Stromal cell of bone marrow (primary cell): ENCODE results near the gene TAF1B.

Source experiments
- DNase-seq: peaks from one replicate; pipeline ENCODE4 v3.0.0-alpha.2; 2012; ENCODE audit warnings: low read depth

TAF1B gene

GRCh38 chr2:9967053-9967775 is 123.9 kb downstream of the TAF1B start:
- DNase-seq: peak; percentile 29

DNA sequence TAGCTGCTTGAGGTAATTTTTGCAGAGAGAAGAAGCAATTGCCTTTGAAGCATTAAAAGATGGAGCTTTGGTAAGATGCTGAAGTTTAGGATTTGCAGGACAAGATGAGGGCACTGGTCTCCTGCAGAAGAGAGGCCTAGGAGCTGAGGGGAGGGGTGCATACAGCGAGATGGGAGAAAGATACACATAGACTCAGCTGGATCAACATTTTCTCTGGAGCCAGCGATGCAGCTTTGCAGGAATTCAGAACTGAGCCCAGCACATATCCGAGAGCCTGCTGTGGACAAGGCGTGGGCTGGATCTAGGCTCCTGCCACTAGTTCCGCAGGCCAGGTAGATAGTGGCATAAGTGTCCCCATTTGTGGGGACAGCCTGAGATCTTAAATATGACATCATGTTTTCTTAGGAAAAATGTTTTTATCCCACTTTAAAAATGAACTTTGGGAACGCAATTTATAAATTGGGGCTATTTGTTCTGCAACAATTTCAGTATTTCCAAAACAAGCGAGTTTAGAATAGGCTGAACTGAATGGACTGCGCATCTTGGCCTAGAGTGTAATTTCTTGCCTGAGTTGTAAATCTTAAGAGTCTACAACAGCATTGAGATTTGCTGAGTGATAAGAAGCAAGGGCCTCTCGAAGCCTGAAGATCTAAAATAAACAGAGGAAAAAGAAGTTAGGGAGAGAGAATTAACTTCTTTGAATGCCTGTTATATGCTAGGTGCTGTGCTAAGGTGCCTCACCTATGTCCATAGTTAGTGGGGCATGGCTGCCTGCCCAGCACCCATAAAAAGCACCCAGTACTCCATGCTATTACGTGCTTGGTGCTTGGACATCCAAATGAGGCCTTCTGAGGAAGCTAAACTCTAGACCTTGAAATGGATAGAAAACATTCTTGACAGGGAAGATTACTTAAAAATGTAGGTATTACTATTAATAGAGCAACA is 125.6 kb downstream of the TAF1B start:
- no peak for DNase-seq

DNA sequence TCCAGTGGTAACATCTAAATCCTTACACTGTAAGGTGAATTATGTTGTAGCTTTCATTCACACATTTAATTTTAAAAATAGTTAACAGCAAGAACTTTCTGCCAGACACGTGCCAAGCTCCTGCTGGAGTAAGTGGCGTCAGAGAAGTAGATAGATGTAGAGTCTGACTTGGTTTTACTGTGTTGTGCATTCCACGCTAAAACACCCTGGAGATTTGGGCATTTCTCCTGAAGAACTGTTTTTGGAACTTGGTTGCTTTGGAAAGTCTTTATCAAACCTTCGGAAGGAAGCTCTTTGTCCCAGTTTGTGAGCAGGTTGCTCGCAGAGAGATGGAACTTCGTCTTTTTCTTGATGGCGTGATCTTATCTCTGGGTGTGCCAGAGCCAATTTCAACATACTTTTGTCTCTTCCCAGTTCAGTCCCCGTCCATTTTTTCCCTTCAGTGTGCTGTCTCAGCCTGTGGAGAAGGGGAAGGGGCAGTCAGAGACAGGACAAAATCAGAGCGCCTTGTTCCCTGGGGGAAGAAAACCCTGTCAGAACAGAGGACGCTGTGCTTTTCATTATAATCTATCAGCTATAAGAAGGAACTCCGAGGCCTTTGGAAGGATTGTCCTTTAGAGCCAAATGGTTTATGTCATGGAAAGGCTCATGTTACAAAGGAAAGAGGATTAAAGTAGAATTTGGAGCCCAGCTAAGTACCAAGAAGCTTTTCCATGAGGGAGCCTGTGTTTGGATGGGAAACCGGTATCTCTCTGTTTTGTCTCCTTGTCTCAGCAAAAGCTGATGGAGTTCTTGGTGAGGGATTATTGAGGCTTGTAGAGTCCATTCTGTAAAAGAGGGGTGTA is 127.1 kb downstream of the TAF1B start:
- no peak for DNase-seq

DNA sequence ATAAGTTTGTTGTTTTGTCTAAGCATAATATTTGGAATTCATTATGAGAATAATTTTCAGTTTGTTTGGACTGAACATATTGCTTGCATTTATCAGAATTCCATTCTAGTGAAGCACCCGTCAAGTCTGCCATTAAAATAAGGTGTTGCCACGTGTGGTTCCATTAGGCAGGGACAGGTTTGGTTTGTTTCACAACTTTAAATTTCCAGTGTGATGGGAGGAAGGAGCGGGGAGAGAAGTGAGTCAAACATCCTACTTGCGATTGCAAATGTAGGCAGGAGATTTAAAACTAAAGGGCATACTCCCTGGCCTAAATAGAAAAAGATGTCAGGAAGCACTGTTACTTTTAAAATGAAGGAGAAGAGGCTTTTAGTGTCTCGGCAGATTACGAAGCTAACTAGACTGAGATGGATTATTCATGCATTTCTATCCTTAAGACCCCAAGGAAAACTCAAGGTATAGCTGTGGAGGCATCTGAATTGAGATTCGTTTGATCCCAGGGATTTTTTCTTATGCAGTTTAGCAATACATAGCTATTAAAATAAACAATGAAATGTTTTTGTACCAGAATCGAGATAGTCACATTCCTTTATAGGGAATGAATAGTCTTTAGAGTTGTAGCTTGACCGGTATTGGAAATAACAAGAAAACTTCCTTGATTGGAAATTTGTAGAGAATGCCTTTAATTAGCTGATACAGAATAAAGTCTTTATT is 128.0 kb downstream of the TAF1B start:
- no peak for DNase-seq

DNA sequence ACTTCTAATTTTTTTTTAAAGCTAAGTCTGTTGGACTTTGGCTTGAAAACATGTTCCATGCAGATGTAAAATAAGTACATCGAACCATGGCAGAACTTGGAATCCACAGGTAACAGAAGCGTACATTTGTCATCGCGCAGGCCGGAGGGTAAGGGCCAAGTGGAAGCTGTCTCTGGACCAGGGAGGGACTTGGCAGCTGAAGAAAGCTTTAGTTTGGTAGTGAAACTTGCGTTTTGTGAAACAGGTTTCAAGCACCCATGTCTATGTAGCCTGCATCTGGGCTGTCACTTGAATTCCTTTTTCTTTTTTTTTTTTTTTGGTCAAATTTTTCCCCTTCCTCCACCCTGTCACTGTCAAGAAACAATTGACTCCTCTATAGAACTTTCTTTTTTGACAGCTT is 128.6 kb downstream of the TAF1B start:
- no peak for DNase-seq

DNA sequence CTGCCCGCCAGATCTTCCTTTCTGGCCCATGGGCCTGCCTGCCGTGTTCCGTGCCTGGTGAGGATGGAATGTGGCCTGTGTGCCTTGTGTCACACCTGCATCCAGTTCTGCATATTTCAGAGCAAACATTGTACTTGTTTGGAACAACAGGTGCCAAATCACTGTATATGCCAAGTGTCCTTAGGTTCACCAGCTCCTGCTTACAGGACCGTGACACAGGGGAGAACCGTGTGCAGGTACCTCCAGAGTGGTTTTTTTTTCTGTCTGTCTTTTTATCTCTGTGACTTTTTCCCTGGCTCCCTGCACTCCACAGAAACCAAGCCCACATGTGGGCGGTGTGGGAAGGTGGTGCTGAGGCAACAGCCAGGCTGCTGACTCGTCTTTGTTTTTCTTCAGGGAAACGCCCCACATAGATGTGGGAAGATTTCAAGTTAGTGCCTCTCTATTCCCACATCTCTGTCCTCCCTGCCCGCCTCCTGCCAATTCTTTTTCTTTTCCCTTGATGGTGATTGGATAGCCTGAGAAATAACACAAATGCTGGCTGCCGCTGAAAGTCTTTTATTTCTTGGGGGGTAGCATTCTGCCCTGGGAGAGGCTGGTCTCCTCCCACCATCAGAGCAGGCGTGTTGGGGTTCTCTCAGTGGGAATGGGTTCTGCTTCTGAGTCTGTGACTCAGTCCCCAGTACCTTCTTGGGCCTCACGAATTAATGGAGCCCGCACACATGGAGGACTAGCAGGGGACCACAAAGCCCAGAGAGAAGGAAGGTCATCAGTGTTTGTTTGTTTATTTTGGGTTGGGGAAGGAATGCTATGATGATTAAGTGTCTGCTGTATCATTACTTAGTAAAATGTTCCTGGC is 129.6 kb downstream of the TAF1B start:
- DNase-seq: peak; percentile 75

DNA sequence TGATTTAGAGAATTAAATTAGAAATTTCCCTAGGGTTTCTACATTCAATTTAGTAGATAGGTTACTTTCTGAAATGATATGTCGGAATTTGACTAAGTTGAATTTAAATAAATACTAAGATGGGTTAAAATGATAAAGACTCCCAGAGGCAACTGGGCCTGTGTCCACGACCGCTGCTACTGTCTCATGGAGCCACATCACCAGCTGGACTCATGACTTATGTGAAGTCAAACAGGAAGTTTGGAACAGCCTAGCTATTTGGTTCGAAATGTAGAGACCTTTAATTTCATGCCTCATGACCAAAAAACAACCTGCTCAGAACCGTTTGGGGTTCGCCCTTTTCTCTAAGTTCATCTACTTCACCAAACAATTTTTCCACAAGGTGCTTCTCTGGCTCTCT is 130.4 kb downstream of the TAF1B start:
- no peak for DNase-seq

GRCh38 chr2:9974343-9974742 is 131.1 kb downstream of the TAF1B start:
- DNase-seq: no peak

GRCh38 chr2:9975328-9975727 is 132.1 kb downstream of the TAF1B start:
- DNase-seq: no peak

- peak; percentile 98 for DNase-seq
These were observed 132.7 kb downstream of the TAF1B start for GRCh38 chr2:9975805-9976447.

- DNase-seq: no peak
These were observed 136.7 kb downstream of the TAF1B start for GRCh38 chr2:9979977-9980376.

DNA sequence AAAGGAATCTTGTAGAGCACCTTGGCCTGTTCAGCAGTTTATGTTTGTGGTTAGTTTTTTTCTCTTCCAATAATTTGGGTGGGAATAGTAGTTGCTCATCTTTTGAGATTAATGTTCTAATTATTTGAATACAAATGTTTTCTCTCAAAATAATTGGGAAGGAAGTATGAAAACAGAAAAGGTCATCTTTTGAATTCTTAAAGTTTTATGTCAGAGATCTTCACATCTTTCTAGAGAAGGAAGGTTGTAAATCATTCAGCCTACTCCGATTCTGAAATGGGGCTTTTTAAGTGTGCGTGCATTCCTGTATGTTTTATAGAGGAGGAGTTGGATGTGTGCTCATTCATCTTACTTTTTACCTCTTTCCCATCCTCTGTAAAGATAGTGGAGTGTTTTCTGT is 137.2 kb downstream of the TAF1B start:
- no peak for DNase-seq

DNA sequence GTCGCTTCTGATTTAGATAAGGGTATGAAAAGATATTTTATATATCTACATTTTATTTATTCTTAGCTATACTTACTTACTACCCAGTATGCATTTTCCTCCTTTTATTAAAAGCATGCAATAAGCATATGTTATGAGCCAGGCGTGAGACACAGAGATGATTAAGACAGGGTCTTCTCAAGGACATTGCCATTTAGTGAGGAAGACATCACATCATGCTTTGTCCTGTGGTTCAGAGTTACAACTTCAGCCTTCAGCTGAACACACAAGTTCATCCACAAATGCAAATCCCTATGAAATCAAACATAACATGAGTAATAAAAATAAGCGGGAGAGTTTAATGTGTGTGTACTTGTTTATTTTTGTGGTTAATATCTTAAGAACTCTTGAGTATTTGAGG is 138.4 kb downstream of the TAF1B start:
- no peak for DNase-seq

GRCh38 chr2:9982248-9982647 is 139.0 kb downstream of the TAF1B start:
- peak; percentile 87 for DNase-seq

DNA sequence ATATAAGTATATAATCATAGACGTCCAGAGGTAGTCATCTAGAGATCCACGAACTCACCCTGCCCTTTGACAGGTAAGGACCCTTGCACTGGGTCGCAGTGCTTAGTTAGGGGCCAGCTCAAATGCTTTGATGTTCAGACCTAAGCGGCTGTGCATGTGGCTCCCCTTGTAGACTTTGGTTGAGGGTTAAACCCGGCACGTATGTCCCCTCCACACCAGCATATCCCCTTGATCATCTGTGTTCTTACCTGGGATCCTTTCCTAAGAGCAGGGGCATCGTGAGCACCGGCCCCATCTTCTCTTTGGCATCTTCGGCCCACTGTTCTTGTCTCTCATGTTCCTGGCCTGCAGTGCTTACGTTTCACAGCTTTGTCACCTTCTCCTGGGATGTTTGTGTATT is 139.6 kb downstream of the TAF1B start:
- no peak for DNase-seq

DNA sequence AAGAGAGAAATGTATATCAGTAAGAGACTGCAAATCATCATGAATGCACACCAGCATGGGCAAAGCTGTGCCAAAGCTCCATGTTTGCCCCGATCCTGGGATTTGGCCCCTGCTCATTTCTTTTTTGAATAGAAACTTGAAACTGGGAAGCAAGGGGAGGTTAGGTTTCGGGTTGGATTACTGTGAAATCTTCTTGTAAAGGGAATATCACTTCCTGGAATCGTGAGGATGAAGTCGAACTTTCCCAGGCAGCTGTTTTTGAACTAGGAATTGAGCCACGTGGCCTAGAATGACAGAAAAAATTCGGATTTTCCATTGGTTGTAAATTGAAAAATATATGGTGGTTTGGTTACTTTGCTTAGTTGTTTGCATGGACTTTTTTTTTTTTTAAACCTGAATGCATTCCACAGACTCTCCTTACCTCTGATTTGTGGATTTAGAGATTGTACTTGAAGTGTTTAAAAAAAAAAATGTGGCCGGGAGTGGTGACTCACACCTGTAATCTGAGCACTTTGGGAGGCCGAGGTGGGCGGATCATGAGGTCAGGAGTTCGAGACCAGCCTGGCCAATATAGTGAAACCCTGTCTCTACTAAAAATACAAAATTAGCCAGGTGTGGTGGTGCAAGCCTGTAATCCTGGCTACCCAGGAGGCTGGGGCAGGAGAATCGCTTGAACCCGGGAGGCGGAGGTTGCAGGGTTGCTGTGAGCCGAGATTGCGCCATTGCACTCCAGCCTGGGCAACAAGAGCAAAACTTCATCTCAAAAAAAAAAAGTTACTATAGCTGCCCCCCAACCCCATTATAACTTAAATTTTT is 140.3 kb downstream of the TAF1B start:
- DNase-seq: no peak
